GM15510 (cell line): ENCODE results near the gene RALGPS1.

Experiments
- POLR2A ChIP-seq: IDR thresholded peaks from 3 replicates; pipeline ENCODE4 v1.6.1; 2011; ENCODE audit warnings: borderline replicate concordance; ENCODE audit not compliant: insufficient read length; ENCODE audit errors: extremely low read depth

The RALGPS1 gene

GRCh38 chr9:127195976-127196825, 281.6 kb downstream of the RALGPS1 start:
- TF ChIP-seq POLR2A, result no peak

- TF ChIP-seq POLR2A, result no peak
Observed at GRCh38 chr9:127196826-127197145, 282.2 kb downstream of the RALGPS1 start.

GRCh38 chr9:127197186-127197860, 282.7 kb downstream of the RALGPS1 start:
- TF ChIP-seq POLR2A, result no peak

DNA sequence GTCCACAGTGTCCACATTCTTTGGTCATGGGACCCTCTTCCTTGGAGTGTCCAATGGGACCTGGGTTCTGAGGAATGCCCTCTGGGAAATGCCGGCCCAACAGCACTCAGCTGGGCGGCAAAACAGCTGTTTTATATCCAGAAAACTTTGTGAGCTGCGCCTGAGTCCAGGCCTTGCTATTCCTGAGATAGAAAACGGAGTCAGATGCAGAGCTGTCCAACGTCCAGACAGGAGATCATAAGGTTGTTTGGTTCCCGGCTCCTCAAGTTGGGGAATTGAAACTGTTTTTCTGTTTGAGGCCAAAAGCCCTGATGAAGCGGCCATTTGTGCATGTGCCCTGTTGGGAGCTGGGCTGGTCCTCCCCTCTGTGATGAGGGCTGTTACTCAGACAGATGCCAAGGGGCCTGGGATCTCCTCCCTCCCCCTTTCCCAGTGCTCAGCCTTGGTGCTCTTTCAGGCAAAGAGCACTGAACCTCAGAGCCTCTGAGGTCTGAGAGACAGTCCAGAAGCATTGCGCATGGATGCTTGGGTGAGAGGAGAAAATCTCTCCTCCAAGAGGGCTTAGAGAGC, 283.4 kb downstream of the RALGPS1 start:
- no peak for TF ChIP-seq POLR2A

DNA sequence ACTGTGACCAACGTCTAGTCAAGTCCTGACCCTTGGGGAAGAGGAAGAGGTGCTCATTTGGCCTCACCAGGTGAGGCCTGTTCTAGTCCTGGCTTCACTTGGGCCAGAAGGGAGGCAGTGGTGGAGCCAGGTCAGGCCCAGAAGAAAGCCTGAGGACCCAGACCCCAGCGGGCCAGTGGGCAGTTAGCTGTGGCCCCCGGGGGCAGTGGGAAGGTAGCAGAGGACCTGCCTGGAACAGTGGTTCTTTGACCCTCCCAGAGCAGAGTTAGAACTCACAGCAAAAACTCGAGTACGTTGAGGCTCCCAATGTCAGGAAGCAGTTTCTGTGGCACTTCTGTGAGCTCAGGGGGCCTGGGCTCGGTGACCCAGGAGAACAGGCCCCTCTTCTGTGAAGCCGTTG, 284.0 kb downstream of the RALGPS1 start:
- TF ChIP-seq POLR2A, result no peak

GRCh38 chr9:127199001-127199791, 284.6 kb downstream of the RALGPS1 start:
- no peak for TF ChIP-seq POLR2A

DNA sequence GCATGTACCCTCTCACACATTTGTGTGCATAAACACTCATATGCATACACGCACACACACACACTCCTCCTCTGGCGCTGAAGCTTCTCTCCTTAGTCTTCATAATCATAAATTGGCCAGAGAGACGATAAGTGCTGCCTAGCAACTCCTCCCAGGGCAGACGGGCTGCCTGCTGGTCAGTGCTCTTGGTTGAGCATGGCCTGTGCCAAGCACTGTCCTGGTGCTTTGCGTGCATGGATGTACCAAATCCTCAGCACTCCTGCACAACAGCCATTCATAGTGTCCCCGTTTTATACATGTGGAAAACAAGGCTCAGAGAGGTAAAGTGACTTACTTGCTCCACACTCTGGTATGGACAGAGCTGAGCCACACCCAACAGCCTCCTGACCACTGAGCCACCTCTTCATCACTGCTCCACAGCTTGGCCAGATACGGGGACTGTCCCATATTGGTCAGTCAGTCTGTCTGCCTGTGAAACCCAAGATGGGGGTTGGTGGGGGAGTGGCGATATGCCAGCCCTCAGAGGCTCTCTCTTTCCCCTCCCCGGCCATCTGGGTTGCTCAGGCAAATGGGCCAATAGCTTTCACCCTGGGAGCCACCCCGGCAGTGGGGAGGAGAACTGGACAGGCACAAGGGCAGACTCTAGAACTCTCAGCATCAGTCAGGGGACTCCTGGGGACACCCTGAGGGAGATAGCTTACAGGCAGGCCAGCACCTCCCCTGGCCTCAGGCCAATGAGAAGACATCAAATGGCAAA, 285.7 kb downstream of the RALGPS1 start:
- TF ChIP-seq POLR2A, result no peak

- no peak for TF ChIP-seq POLR2A
Observed at GRCh38 chr9:127201071-127201541, 286.5 kb downstream of the RALGPS1 start.

- TF ChIP-seq POLR2A, result no peak
Observed at GRCh38 chr9:127201731-127202130, 287.1 kb downstream of the RALGPS1 start.

DNA sequence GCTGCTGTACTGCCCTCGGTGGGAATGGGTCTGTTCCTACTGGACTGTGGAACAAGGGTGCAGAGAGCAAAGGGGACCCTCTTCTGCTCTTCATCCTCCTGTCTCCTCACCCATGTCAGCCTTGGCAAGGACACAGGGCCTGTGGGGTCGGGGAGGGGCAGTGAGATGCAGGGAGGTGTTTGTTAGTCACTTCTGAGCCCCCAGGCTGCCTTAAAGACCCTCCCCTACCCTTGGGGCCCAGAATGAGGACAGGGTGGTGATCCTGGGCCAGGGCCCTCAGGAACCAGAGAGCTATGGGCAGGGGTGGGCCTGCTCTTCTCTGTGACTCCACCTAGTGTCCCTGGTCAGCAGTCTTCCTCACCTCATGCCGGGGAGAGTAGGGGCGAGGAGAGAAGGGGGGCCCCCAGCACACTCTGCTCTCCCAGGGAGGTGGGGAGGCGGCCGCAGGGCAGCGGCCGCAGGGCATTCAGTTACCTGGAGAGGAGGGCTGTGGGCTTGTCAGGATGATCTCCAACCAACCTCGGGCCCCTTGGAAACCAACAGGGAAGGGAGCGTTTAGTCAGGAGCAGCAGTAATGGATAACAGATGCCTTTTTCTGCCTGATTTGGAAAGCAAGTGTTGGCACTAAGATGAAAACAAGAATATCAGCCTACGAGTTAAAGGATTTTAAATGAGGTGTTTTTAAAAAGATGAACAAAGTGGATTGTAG, 288.0 kb downstream of the RALGPS1 start:
- TF ChIP-seq POLR2A, result no peak

DNA sequence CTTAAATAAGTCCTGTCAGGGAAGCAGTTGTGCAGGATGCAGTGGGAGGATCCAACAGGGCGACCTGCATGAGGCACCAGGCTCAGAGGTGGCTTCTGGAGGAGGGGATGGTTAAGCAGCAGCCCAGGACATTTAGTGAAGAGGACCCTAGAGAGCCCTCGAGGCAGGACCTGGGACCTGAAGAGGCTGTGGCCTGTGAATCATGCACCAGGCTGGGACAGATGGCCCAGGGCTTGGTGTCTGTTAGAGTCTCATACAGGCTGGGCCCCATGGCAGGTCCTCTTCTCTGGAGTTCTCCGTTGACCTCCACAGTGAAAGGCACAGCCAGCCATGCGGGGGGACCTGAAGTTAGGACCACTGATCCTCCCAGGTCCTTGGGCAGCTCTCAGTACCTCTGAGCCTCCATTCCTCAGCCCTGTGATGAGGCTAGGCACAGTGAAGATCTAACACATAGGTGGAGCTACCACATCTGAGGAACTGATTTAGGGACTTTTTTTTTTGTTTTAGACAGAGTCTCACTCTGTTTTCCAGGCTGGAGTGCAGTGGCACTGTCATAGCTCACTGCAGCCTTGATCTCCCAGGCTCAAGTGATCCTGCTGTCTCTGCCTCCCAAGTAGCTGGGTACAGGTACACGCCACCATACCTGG, 289.2 kb downstream of the RALGPS1 start:
- TF ChIP-seq POLR2A, result no peak

DNA sequence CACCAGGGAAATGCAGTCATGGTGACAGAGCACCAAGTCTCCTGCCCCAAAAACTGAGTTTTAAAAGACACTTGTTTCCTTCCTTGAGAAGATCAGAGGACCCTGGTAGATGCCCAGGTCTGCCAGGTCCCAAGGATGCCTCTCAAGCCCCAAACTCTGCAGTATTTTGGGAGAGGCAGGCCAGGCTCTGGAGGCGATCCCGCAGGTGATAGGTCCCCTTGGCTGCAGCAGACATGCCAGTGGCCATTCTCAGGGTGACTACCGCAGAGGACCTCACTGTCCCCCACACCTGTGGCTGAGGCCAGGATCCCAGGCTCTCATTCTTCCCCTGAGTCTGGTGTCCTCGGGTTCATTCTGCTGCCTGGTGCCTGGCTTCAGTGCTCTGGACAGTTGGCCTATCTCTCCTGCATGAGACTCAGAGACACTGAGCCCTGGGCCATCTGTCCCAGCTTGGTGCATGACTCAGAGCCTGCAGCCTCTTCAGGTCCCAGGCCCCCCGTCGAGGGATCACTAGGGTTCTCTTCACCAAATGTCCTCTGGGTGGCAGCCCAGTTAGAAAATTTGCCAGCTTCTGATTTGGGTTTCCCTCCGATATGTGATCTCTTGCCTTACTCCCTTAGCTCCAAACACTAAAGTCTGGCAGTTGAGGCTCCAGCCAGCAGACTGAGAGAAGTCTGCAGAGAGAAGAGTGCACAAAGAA, 290.3 kb downstream of the RALGPS1 start:
- TF ChIP-seq POLR2A, result no peak
